SIG-M5 treated with dmso at 0.1 percent for 504 hours (cell line): ENCODE data around the gene LRRC36.

Source experiments
- DNase-seq: peaks from one replicate; lab custom pipeline; 2025; ENCODE audit not compliant: unreplicated experiment; lab: John Stamatoyannopoulos, UW

The LRRC36 gene, protein sequence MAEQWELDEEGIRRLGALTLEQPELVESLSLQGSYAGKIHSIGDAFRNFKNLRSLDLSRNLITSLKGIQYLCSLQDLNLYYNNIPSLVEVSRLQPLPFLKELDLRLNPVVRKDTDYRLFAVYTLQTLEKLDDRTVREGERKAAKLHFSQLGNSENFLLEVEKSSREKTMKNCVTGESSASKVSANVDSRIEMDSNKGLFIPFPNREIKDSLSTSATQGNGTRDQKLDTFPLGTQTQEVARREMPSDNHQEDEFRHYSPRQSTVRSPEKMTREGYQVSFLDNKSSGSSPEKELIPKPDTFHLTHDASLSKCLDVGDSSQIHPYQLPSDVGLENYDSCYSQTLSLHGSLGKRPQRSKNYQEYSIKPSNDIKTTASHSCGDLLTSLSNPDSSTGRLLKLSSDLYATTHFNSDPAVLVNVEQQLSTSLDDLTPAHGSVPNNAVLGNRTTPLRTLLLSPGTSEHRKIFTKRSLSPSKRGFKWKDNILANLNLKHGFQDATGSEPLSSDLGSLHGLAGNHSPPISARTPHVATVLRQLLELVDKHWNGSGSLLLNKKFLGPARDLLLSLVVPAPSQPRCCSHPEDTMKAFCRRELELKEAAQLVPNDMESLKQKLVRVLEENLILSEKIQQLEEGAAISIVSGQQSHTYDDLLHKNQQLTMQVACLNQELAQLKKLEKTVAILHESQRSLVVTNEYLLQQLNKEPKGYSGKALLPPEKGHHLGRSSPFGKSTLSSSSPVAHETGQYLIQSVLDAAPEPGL

DNA sequence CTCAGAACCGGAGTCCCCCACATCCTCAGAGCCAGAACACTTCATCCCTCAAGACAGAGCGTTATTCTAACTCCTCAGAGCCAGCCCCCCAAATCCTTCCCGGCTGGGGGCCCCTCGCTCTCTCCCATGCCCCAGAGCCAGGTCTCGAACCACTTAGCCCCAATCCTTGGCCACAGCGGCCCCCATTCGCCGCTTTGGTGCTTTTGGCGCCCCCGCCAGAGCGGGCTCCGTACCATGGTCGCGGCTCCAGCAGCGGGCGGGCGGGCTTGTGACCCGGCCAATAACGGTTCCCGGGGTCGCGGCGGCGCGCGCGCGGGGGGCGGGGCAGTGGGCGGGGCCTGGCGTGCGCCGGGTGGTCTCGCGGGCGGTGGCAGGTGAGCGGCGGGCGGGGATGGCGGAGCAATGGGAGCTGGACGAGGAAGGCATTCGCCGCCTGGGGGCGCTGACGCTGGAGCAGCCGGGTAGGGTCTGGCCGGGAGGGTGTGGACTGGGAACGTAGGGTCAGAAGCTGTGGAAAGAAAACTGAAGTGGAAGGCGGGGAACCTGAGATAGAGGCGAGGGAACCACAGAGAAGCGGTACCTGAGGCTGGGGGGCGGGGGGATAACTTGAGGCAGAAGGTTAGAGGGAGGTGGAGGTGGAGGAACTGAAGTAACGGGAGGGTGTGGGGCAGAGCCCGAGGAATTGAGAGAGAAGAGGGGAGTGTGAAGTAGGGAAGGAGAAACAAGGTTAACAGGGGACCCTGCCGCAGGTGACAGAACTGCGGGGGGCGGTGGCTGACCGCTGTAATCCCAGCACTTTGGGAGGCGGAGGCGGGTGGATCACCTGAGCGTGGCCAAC lies at the start of gene LRRC36, which contains the start of gene KCTD19:
Gene LRRC36, plus strand, starts transcription at position 344 of the 838 bp plus-strand sequence. Its CDS starts 48 bp downstream, at position 392.
Gene KCTD19, minus strand, starts transcription at position 270 of the 838 bp plus-strand sequence. Its CDS starts 34 bp downstream, at position 236.
- DNase-seq: no peak

DNA sequence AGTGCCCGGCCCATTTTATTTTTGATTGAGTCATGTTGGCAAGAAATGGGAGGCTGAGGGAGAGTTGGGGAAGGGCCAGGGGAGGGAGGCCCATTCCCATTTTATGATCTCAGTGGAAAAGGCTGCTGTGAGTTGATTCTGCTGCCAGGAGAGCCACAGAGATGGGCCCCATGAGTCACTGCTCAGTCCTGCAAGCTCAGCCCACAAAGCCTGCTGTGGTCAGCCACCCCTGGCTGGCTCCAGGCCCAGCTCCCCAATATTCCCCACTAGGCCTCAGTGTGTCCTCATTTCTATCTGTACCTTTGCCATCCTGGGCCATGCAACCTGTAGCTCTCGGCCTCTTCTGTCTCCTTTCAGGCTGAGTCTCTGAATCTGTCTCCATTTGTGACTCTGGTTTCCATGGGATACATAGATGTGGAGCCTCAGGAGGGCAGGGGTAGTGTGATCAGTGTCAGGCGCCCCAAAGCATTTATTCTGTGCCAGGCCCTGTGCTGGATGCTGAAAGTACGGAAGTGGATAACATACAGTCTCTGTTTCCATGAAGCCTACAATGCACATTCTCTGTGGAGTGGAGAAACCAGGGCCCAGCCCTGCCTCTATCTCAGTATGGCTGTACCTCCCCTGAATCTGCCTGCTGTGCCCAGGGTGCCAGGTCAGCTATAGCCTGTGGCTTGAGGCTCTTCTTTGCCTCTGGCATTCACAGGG lies 49.2 kb upstream of the LRRC36 start:
- DNase-seq: no peak

DNA sequence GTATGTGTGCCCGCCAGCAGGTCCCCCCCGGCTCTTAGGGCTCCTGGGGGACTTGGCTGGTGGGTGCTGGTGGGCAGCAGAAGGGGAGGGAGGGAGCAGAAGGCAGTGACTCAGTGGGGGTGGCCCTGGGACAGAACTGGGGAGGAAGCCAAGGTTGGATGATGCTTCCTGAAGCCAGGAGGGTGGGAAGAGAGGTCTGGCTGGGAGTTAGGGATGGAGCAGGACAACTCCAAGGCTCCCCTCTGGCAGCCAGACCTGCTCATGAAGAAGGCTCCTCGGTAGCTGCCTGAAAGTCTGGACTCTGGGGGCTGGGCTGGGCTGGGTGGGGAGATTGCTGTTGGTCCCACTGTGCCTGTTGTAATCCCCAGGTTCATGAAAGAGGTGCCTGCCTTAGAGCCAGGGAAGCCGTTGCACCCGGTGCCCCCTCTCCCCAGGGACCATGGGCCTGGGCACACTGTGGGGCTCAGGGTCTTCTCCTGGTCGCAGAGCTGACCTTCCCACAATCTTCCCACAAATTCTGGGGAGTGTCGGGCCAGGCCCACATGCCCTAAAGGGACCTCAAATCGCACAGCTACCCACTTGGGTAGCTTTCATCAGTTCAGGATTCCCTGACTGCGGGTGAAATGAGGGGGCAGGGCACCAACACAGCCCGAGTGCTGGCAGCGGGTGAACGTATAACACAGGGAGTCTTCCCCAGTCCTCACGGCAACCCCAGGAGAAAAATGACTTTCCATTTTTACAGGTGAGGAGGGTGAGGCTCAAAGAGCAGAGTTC lies 48.4 kb upstream of the LRRC36 start:
- no peak for DNase-seq

DNA sequence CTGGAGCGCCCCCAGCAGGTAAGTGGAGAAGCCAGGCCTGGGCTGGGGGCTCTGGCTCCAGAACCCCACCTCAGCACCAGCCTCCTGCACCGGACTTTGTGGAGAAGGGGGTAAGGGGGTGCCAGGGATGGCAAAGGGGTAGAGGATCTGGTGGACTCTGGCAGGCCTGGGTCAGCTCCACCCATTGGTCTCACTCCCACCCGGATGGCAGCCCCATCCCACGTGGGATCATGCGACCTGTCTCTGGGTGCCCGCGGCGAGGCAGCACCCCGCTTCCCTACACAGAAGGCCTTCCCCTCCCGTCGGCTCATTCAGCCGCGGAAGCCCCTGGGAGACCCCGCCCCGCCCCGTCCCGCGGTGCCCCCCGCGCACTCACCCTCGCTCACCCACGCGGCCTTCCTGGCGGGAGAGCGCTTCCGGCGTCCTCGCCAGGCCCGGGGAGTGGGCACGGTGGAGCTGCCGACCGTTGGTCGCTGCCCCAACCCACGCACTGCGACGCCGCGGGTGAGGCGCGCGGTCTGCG lies 47.8 kb upstream of the LRRC36 start:
- DNase-seq: no peak

DNA sequence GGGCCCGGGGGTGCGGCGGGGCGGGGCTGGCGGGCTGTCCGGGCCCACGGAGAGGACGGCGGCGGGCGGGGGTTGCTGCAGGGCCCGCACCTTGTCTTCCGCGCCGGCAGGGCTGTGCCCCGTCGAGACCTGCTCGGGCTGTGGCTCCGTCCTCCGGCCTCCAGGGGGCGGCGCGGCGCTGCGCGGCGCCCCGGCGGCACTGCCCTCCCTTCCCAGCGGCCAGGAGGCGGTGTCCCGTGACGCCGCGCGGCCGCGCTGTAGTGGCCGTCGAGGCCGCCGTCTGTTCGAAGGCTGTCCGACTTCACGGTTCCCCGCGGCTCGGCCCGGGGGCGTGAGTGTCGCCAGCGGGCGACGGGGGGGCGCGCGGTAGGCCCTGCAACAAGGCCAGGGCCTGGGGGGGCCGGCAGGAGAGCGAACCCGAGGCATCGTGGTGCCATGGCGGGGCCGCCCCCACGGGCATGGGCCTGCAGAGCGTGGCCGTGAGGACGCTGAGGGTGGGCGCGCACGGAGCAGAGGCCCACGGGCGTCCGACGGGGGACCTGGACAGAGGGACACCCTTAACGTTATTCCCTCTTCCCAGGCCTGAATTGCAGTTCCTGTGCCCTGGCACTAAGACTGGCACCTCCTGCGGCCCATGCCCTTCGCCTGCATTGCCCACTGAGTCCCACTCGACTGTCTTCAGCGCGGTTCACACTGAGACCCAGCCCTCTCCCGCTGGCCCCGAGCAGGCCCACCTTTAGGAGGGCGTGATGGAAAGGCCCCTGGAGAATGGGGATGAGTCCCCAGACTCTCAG lies 47.1 kb upstream of the LRRC36 start, which contains the start of gene PLEKHG4:
Gene PLEKHG4, plus strand, starts transcription at position 237 of the 794 bp plus-strand sequence. Its CDS starts 513 bp downstream, at position 750.
- DNase-seq: peak; percentile 61

DNA sequence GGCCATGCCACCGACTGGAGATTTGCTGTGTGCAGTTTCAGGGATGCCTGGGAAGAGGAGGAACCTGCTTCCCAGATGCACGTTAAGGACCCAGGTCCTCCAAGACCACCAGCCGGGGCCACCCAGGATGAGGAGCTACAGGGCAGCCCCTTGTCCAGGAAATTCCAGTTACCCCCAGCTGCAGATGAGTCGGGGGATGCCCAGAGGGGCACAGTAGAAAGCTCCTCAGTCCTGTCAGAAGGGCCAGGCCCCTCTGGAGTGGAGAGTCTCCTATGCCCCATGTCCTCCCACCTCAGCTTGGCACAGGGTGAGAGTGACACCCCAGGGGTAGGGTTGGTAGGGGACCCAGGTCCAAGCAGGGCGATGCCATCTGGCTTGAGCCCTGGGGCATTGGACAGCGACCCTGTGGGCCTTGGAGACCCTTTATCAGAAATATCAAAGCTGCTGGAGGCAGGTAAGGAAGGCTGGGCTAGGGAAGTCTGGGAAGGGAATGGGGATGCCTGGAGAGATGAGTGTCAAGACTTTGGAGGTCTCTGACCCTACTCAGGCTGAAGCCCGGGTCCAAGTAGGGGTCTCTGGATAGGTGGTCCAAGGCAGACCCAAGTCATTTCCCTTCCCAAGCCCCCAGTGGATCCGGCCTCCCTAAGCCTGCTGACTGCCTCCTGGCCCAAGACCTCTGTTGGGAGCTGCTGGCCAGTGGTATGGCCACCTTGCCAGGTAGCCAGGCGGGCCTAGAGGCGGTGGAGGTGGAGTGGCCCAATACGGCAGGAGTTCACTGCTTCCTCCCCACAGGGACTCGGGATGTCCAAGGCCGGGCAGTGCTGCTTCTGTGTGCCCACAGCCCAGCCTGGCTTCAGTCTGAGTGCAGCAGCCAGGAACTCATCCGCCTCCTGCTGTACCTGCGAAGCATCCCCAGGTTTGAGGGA lies 46.3 kb upstream of the LRRC36 start:
- no peak for DNase-seq

DNA sequence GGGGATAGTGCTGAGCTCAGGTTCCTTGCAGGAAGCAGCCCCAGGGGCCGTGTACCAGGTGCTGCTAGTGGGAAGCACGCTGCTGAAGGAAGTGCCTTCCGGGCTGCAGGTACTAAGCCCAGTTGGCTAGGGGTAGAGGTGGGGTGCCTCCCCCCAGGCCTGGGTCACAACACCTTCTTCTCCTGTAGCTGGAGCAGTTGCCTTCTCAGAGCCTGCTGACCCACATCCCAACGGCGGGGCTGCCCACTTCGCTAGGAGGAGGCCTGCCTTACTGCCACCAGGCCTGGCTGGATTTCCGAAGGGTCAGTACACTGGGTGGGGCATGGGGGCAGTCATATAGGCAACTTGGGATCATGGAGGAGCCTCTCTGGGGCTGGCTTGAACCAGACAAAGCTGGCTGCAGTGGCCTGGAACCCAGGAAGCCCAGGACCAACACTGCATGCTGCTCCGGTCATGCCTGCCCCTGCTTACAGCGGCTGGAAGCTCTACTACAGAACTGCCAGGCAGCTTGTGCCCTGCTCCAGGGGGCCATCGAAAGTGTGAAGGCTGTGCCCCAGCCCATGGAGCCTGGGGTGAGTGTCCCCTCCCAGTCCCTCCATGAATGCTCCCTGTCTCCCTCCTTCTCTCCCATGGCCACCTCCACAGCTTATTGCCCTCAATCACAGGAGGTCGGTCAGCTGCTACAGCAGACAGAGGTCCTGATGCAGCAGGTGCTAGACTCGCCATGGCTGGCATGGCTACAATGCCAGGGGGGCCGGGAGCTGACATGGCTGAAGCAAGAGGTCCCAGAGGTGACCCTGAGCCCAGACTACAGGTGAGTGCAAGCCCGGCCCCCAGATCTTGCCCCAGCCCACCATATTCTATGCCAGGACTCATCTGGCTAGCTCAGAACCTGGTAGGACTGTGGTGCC lies 44.8 kb upstream of the LRRC36 start:
- no peak for DNase-seq

DNA sequence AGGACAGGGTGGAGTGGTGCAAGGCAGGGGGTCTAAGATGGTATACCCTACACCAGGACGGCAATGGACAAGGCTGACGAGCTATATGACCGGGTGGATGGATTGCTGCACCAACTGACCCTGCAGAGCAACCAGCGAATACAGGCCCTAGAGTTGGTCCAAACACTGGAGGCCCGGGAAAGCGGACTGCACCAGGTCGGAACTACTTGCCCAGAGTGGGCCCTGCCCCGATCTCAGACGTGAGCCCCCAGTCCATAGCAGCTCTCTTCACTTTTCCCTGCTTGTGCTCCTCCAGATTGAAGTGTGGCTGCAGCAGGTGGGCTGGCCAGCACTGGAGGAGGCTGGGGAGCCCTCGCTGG lies 44.2 kb upstream of the LRRC36 start:
- DNase-seq: no peak

DNA sequence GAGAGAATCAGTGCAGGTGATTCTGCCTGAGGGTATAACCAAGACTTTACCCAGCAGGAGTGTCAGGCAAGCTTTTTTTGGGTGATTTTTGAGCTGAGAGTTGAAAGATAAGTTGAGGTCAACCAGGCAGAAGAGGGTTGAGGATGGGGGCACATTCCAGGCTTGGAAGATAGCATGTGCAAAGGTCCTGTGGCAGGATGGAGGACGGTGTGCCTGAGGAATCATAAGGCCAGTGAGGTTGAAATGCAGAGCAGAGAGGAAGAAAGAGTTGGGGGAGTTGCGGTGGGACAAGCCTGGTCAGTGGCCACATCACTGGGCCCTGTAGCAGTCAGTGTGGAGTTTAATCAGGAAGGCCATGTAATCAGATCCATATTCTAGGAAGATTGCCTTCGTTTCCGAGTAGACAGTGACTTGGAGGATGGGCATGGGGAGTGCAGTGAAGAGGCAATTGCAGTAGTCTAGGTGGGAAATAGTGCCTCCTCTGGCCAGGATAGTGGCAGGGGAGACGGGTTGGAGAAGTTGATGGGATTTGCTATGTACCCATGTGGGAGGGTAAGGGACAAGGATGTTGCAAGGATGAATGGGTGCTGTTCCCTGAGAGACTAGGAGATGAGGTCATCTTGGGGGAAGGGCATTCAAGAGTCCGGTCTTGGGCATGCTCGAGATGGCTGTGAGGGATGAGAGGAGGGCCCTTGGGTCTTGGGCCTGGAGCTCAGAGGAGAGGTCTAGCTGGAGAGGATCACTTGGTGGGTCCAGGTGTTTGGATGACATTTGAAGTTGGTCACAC lies 43.4 kb upstream of the LRRC36 start:
- DNase-seq: no peak

DNA sequence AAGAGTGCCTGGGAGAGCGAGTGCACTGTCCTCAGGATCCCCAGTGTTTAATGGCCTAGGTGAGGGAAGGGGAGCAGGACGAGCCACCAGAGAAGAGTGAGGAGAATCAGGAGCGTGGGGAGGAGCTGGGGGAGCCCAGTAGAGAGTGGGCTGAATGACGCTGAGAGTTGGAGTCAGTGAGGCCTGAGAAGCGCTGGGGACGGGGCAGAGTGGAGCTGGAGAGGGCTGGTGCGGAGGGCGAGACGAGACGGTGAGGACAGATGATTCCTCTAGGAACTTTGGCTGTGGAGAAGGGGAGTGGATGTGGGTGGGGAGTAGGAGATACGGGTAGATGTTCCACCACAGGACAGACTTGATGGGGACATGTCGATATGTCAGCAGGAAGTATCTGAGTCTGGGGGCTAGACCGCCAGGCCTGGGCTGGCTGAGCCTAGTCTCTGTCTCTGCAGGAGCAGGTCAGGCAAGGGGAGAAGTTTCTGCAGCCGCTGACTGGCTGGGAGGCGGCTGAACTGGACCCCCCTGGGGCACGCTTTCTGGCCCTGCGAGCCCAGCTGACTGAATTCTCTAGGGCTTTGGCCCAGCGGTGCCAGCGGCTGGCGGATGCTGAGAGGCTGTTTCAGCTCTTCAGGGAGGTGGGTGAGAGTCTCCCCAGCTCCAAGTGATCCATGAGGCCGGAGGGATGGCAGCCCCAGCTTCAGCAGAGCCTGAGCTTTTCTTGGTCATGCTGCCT lies 42.6 kb upstream of the LRRC36 start:
- no peak for DNase-seq

DNA sequence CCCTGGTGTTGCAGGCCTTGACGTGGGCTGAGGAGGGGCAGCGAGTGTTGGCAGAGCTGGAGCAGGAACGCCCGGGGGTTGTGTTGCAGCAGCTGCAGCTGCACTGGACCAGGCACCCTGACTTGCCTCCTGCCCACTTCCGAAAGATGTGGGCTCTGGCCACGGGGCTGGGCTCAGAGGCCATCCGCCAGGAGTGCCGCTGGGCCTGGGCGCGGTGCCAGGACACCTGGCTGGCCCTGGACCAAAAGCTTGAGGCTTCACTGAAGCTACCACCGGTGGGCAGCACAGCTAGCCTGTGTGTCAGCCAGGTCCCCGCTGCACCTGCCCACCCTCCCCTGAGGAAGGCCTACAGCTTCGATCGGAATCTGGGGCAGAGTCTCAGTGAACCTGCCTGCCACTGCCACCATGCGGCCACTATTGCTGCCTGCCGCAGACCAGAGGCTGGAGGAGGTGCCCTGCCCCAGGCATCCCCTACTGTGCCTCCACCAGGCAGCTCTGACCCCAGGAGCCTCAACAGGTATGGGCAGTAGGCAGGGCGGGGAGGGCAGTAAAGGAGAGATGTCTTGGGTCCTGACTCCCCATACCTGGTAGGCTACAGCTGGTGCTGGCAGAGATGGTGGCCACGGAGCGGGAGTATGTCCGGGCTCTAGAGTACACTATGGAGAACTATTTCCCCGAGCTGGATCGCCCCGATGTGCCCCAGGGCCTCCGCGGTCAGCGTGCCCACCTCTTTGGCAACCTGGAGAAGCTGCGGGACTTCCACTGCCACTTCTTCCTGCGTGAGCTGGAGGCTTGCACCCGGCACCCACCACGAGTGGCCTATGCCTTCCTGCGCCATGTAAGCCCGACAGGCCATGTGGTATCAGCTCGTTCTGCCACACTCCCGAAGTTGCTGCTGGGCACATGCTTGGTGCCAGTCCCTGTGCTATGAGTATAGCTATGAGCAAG lies 41.6 kb upstream of the LRRC36 start:
- no peak for DNase-seq

DNA sequence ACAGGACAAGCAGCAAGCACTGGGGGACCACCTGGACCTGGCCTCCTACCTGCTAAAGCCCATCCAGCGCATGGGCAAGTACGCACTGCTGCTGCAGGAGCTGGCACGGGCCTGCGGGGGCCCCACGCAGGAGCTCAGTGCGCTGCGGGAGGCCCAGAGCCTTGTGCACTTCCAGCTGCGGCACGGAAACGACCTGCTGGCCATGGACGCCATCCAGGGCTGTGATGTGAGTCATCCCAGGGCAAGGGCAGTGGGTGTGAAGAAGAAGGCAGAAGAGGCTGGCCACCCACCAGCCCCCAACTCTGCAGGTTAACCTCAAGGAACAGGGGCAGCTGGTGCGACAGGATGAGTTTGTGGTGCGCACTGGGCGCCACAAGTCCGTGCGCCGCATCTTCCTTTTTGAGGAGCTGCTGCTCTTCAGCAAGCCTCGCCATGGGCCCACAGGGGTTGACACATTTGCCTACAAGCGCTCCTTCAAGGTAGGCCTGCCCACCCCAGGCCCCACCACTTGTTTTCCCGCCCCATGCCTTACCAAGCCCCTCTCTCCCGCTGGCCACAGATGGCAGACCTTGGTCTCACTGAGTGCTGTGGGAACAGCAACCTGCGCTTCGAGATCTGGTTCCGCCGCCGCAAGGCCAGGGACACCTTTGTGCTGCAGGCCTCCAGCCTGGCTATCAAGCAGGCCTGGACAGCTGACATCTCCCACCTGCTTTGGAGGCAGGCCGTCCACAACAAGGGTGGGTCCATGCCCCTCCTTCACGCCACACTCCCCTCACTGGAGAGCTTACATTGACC lies 40.0 kb upstream of the LRRC36 start:
- DNase-seq: no peak

DNA sequence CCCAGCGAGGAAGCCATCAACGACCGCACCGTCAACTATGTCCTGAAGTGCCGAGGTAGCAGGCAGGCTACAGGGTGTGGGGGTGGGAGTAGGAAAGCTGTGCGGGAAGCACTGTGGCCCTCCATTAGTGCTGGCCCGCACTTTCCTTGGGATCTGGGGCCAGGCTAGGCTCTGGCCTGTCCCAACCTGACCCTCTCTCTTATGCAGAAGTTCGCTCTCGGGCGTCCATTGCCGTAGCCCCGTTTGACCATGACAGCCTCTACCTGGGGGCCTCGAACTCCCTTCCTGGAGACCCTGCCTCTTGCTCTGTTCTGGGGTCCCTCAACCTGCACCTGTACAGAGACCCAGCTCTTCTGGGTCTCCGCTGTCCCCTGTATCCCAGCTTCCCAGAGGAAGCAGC lies 38.7 kb upstream of the LRRC36 start:
- DNase-seq: no peak
